Measurements from ENCODE around the gene BPGM. TPM values are rescaled to one million over a fixed set of nuclear protein-coding genes. Genes with fewer than 3 reads are reported as not detected.

Gene BPGM
- total and polyA plus RNA-seq, 9 of the 15 experiments (the other 6 are each of a cell fraction or from before 2014, with no cell fraction given): 14.1 to 46.1 (median 21.2) TPM

- 0 out of 2 replicates have a peak, but pooled peaks have one; percentile 24 for TF ChIP-seq FOXP4 (CRISPR knock-in tag; IDR thresholded peaks at IDR 0.05; ENCODE audit: borderline replicate concordance)
- no peak for TF ChIP-seq ATF4 (CRISPR knock-in tag; IDR thresholded peaks at IDR 0.05)
- TF ChIP-seq ARID3B (CRISPR knock-in tag; IDR thresholded peaks at IDR 0.05; ENCODE audit: borderline replicate concordance): no peak
- TF ChIP-seq HSF4 (CRISPR knock-in tag; IDR thresholded peaks at IDR 0.05; ENCODE audit: borderline replicate concordance): no peak
- TF ChIP-seq E2F4 (CRISPR knock-in tag; IDR thresholded peaks at IDR 0.05; ENCODE audit: low read depth): no peak
- TF ChIP-seq ZFPM2 (CRISPR knock-in tag; IDR thresholded peaks at IDR 0.05): no peak
- TF ChIP-seq ZBTB17 (CRISPR knock-in tag; IDR thresholded peaks at IDR 0.05): no peak
- no peak for TF ChIP-seq THRAP3 (IDR thresholded peaks at IDR 0.05; ENCODE audit: borderline replicate concordance)
- TF ChIP-seq ADNP (tag; IDR thresholded peaks at IDR 0.05): no peak
- TF ChIP-seq ZC3H8 (IDR thresholded peaks at IDR 0.05): no peak
- TF ChIP-seq, protein P1, sequence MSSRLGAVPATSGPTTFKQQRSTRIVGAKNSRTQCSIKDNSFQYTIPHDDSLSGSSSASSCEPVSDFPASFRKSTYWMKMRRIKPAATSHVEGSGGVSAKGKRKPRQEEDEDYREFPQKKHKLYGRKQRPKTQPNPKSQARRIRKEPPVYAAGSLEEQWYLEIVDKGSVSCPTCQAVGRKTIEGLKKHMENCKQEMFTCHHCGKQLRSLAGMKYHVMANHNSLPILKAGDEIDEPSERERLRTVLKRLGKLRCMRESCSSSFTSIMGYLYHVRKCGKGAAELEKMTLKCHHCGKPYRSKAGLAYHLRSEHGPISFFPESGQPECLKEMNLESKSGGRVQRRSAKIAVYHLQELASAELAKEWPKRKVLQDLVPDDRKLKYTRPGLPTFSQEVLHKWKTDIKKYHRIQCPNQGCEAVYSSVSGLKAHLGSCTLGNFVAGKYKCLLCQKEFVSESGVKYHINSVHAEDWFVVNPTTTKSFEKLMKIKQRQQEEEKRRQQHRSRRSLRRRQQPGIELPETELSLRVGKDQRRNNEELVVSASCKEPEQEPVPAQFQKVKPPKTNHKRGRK (tag; IDR thresholded peaks at IDR 0.05): no peak
- TF ChIP-seq, protein P2, sequence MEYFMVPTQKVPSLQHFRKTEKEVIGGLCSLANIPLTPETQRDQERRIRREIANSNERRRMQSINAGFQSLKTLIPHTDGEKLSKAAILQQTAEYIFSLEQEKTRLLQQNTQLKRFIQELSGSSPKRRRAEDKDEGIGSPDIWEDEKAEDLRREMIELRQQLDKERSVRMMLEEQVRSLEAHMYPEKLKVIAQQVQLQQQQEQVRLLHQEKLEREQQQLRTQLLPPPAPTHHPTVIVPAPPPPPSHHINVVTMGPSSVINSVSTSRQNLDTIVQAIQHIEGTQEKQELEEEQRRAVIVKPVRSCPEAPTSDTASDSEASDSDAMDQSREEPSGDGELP (CRISPR knock-in tag; IDR thresholded peaks at IDR 0.05; ENCODE audit: borderline replicate concordance): no peak
- TF ChIP-seq ARNT (IDR thresholded peaks at IDR 0.05): 0 out of 4 replicates have a peak, but pooled peaks of 1 of the 2 experiments have one; percentile 74
- 0 out of 2 replicates have a peak, but pooled peaks have one; percentile 42 for TF ChIP-seq ZNF224 (CRISPR knock-in tag; IDR thresholded peaks at IDR 0.05)
- TF ChIP-seq SFPQ (IDR thresholded peaks at IDR 0.05; ENCODE audit: low read depth, low read length): no peak
- peak in 1 of 2 experiments; percentile 36; a peak in 1 of 3 replicates for TF ChIP-seq CBX3 (IDR thresholded peaks at IDR 0.05; ENCODE audit: borderline replicate concordance in 1 of 2, low read length in 2 of 2)
These were observed 718 bp upstream of the BPGM start (continued) for GRCh38 chr7:134645935-134646334.

All from K562 (cell line).